Left renal pelvis (tissue), 4 donors: Measurements from ENCODE around the gene NPAS4. TPM values are rescaled to one million over a fixed set of nuclear protein-coding genes. Genes with fewer than 3 reads are reported as not detected.
A peak's percentile ranks its signal among the peaks of the same experiment; 100 is the strongest.
"Not testable (repeated sequence)": the region's sequence is repeated elsewhere in the genome, so short reads cannot be mapped to it uniquely, and the experiment has no call there.

Experiments
- DNase-seq, 4 donors: peaks; one replicate each; pipeline ENCODE4 v3.0.0-alpha.2; 2013; ENCODE audit warnings: low read depth in 4 of 4, low spot score in 3 of 4
- polyA plus RNA-seq, 4 donors: library from polyadenylated mRNA; unstranded; fragments of 120-200 nt; gene quantifications; one replicate each; pipeline ENCODE4 v1.2.1, GENCODE V29; 2013; ENCODE audit not compliant: insufficient read length in 4 of 4

The NPAS4 gene
- polyA plus RNA-seq, 4 donors = 0.19 to 0.57 (median 0.42) TPM

DNA sequence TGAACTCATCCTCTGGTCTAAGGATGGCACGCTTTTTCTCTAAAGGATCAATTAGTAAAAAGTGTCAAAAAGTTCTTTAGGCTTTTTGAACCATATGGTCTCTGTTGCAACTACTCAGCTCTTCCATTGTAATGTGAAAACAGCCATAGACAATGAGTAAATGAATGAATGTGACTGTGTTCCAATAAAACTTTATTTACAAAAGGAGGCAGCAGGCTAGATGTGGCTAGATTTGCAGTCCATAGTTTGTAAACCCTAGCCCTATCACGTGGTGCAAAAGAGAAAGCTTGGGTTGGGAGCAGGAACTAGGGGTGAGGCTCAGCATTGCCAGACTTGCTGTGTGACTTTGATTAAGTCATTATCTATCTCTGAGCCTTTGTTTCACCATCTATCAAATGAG is 5.4 kb upstream of the NPAS4 start:
- DNase-seq = no peak

DNA sequence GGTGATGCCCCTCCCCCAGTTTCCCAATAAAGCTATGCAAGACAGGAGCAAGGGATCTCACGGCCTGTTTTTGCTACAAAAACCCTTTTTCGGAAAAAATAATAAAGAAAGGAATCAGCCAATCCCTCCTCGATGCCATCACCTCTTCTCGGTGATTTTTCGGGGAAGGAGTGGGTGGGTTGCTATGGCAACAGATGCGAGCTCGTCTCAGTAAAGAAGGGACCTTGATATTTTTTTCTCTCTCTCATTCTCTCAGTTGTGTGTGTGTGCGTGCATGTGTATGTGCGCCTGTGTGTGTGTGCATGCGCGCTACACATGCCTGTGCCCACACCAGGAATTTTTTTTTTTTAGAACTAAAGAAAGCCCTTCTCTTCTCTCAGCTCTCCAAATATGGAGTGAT is 3.8 kb upstream of the NPAS4 start:
- DNase-seq = no peak

DNA sequence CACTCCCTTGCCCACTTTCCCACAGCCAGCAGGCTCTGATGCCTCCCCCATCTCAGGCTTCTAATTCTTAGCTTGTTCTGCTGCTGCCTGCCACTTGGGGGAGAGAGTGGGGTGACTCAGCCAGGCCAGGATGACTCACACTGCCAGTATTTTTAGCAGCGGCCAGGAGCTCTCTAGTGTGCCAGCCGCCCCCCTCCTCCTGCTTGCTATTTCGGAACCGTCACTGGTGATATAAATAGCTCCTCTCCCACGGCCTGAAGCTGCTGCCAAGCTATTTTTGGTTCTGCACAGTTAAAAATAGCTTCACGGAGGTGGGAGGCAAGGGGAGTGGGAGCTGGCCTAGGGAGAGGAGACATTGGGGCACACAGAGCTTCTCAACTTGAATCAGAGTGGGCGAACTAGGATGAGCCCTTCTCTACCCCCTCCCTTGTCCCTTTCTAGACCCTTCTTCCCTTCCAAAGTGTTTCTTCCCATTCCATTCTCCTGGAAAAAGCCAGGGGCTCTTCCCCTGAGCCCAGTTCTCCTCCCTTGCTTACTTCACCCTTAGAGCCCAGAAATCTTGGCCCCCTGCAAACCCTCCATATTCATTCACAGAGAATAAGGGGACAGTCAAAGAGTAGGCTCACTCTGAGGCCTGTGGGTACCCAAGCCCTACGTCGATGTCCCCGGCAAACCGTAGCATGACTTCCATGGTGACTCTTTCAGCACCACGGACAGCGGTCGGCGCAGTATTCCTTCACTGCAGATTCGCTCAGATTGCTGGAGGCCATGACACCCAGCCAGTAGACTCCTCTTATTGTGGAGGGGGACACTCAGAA is 2.5 kb upstream of the NPAS4 start:
- peak; percentile 42 to 58 (median 54) for DNase-seq

GRCh38 chr11:66418986-66419308 is 1.9 kb upstream of the NPAS4 start:
- DNase-seq = no peak

DNA sequence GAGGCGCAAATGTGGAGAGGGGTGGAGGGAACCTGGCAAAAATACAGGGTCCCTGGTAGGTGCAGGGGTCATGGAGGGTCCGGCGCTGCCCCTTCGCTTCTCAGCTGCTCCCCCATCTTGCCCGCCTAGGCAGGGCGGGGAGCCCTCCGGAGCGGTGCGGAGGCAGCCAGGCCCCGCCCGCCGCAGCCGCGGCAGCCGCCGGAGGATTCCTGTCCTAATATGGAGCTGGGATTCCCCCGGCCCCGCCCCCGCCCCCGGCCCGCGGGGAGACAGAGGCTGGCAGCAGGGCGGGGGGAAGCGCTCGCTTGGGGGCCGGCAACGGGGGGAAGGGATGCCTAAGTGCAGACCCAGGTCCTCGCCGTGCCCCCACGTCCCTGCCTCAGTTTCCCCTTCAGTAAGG is 1.0 kb upstream of the NPAS4 start:
- no peak for DNase-seq

DNA sequence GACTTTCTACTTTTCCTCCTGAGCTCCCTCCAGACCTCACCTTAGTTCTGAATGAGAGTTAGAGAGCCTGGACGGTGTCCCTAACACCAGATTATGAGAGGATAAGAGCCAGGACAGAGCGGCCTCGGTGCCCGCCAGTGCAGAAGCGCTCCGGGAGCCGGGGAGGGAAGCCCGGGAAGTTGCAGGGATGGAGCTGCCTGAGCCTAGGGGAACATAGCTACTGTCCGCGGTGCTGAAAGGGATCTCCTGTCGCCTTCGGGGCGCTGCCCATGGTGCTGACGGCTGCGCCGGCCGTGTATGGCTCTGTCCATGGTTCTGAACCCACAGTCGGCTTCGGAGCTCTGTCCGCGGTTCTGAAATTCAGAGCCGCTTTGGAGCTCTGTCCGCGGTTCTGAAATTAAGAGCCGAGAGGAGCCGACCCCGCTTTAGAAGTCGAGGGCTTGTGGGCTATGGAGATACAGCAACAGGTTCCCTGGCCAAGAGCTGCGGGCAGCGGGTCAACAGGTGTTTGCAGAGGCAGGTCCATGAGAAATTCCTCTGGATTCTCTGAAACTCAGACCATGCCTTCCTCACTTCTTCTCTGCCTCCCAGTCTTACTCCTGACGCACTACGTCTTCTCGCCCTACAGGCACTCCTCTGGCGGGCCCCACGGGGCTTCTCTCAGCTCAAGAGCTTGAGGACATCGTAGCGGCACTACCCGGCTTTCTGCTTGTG is 814 bp downstream of the NPAS4 start:
- DNase-seq = peak; percentile 84 to 87 (median 86)

- no peak for DNase-seq
These were observed 5.5 kb downstream of the NPAS4 start for GRCh38 chr11:66426314-66426713.

DNA sequence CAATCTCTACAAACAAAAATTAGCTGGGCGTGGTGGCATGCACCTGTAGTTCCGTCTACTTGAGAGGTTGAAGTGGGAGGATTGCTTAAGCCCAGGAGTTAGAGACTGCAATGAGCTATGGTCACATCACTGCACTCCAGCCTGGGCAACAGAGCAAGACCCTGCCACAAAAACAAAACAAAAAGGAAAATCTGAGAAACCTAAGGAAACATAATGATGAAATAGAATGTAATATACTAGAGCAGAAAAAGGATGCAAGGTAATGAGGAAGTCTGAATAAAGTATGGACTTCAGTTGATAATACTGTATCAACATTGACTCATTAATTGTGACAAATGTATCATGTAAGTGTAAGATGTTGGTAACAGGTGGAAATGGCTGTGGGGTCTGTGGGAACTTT is 8.1 kb downstream of the NPAS4 start:
- no peak for DNase-seq

GRCh38 chr11:66429983-66430602 is 9.3 kb downstream of the NPAS4 start:
- peak in 1 of 4 donors; percentile 29 for DNase-seq

GRCh38 chr11:66431287-66431686 is 10.5 kb downstream of the NPAS4 start:
- not testable (repeated sequence) for DNase-seq

DNA sequence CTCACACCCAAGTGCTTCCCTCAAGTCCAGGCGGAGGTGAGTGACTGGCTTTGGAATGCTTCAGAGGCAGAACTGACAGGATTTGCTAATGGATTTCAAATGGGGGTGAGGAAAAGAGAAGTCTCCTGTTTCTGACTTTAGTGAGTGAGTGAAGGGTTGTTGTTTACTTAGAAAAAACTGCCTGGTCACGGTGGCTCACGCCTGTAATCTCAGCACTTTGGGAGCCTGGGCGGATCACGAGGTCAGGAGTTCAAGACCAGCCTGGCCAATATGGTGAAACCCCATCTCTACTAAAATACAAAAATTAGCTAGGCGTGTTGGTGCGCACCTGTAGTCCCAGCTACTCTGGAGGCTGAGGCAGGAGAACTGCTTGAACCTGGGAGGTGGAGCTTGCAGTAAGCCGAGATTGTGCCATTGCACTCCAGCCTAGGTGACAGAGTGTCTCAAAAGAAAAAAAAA is 11.1 kb downstream of the NPAS4 start:
- DNase-seq = not testable (repeated sequence)

- no peak for DNase-seq
These were observed 11.8 kb downstream of the NPAS4 start for GRCh38 chr11:66432597-66432996.

DNA sequence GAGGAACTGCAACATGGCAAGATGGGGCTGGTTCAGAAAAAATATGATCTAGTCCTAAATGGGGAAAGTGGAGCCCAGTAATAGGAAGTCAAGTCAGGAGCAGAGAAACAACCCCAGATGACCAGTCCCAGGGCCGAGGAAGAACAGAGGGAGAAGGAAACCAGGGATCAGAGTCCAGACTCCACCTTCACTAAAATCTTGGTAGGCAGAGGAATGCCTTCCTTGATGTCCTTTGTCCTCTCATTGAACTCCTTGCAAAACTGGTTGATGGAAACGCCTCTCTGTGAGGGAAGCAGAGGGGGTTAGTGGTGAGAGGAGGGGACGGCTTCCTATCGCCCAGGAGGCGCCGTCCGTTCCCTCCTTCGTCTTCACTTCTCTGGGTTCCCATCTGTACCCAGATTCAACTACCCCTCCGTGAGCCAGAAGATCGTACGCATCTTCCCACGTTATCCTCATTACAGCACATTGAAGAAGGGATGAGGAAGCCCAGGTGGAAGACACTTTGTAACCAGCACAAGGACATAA is 17.2 kb downstream of the NPAS4 start:
- DNase-seq = no peak

DNA sequence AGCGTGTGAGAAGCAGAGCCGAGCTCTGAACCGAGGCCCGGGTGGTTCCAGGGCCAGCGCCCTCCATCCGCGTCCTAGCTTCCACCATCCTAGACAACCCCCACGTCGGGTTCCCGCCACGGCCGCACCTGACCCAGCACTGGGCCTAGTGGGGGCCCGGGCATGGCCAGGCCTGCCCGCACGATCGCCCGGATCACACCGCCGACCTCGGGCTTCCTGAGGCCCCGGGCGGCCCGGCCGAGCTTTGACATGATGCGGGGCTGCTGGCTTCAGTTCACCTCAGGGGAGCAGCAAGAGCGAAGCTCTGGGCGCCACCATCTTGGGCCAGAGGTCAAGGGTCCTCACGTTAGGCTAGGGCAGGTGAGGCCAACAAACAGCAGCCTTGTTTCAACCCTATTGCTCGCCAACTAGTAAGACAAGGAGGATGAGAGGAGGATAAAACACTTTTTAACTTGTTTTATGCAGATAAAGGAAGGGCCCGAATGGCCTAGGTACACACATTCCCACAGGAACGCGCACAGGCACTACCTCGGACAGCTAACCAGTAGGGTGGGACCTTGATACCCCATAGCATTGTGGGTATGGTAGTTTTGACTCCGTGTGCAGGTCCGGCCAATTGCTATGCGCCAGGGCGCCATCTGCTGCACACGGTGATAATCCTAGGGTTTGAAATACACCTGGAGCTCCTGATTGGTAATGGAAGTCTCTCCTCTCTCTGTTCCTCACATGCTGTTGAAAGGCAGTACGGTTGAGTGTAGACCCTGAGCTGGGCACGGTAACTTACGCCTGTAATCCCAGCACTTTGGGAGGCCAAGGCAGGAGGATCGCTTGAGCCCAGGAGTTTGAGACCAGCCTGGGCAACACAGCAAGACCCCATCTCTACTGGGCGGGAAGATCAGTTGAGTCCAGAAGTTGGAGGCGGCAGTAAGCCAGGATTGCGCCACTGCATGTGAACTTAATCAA is 17.9 kb downstream of the NPAS4 start, which contains the start of gene MRPL11:
Gene MRPL11 (minus strand): TSS at position 345 of the 963 bp plus-strand sequence. CDS start 94 bp downstream, at position 251.
- peak; percentile 86 to 90 (median 90) for DNase-seq

DNA sequence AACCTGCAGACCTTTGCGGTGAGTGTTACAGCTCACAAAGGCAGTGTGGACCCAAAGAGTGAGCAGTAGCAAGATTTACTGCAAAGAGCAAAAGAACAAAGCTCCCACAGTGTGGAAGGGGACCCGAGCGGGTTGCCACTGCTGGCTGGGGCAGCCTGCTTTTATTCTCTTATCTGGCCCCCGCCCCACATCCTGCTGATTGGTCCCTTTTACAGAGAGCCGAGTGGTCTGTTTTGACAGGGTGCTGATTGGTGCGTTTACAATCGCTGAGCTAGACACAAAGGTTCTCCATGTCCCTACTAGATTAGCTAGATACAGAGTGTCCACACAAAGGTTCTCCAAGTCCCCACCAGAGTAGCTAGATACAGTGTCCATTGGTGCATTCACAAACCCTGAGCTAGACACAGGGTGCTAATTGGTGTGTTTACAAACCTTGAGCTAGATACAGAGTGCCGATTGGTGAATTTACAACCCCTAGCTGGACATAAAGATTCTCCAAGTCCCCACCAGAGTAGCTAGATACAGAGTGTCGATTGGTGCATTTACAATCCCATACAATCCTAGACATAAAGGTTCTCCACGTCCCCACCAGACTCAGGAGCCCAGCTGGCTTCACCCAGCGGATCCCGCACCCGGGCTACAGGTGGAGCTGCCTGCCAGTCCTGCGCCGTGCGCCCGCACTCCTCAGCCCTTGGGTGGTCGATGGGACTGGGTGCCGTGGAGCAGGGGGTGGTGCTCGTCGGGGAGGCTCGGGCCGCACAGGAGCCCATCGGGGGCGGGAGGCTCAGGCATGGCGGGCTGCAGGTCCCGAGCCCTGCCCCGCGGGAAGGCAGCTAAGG is 19.5 kb downstream of the NPAS4 start:
- not testable (repeated sequence) for DNase-seq

GRCh38 chr11:66440940-66441282 is 20.1 kb downstream of the NPAS4 start:
- DNase-seq = not testable (repeated sequence)

DNA sequence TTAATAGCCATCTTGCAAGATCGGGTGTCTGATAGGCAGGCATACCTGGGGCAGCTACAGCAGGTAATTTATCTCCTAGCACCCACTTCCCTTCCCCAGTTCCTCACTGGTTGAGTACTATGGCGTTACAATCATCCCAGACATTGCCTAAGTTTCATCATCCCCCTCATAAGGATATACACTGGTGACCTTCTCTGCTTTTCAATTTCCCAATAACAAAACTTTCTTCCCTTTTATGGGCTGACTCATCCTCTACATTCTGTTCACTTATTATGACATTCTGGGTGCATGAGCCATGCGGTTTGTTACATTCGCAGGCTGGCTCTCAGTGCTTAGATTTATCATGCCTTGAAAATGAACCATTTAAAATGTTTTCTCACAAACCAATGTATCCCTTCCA is 22.8 kb downstream of the NPAS4 start:
- DNase-seq = no peak

- no peak for DNase-seq
These were observed 26.2 kb downstream of the NPAS4 start for GRCh38 chr11:66447012-66447411.

GRCh38 chr11:66448523-66448922 is 27.7 kb downstream of the NPAS4 start:
- no peak for DNase-seq
